ENCODE measurements around the gene KCNIP3.

Gene KCNIP3

DNA sequence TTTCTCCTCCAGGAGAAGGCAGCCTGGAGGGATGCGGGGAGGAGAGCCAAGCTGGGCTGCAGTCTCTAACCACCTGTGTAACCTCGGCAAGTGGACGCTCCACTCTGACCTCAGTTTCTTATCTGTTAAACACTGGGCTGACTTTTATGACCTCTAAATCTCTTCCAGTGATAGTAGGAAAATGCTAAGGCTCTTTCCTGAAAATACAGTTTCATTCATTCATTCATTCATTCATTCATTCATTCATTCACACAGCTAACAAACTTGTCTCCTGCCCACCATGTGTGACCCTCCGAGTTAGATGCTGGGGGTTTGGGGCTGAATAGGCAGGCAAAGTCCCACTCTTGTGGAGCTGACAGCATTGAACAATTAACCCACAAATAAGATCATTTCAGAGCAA, 13.6 kb upstream of the KCNIP3 start:
- TF ChIP-seq ZNF8 (CRISPR knock-in tag; IDR thresholded peaks at IDR 0.05) (no peak), RARB (CRISPR knock-in tag; IDR thresholded peaks at IDR 0.05) (no peak), BACH2 (CRISPR knock-in tag; IDR thresholded peaks at IDR 0.05; ENCODE audit: borderline replicate concordance) (no peak), ZFP3 (CRISPR knock-in tag; IDR thresholded peaks at IDR 0.05) (no peak), TOX (CRISPR knock-in tag; IDR thresholded peaks at IDR 0.05; ENCODE audit: borderline replicate concordance) (no peak), SNAI2 (CRISPR knock-in tag; IDR thresholded peaks at IDR 0.05) (no peak), ZNF565 (CRISPR knock-in tag; conservative IDR thresholded peaks at IDR 0.05; ENCODE audit: low read depth) (no peak), PPARA (CRISPR knock-in tag; IDR thresholded peaks at IDR 0.05; ENCODE audit: borderline replicate concordance) (no peak), ZC3H10 (CRISPR knock-in tag; IDR thresholded peaks at IDR 0.05) (no peak), ZNF70 (CRISPR knock-in tag; IDR thresholded peaks at IDR 0.05) (no peak), TCF4 (CRISPR knock-in tag; IDR thresholded peaks at IDR 0.05; ENCODE audit: borderline replicate concordance) (no peak), ARNTL (CRISPR knock-in tag; IDR thresholded peaks at IDR 0.05; ENCODE audit: borderline replicate concordance, low read depth) (no peak), OSR1 (CRISPR knock-in tag; IDR thresholded peaks at IDR 0.05) (no peak), CSDC2 (CRISPR knock-in tag; IDR thresholded peaks at IDR 0.05) (no peak)
- TF ChIP-seq, protein P1, sequence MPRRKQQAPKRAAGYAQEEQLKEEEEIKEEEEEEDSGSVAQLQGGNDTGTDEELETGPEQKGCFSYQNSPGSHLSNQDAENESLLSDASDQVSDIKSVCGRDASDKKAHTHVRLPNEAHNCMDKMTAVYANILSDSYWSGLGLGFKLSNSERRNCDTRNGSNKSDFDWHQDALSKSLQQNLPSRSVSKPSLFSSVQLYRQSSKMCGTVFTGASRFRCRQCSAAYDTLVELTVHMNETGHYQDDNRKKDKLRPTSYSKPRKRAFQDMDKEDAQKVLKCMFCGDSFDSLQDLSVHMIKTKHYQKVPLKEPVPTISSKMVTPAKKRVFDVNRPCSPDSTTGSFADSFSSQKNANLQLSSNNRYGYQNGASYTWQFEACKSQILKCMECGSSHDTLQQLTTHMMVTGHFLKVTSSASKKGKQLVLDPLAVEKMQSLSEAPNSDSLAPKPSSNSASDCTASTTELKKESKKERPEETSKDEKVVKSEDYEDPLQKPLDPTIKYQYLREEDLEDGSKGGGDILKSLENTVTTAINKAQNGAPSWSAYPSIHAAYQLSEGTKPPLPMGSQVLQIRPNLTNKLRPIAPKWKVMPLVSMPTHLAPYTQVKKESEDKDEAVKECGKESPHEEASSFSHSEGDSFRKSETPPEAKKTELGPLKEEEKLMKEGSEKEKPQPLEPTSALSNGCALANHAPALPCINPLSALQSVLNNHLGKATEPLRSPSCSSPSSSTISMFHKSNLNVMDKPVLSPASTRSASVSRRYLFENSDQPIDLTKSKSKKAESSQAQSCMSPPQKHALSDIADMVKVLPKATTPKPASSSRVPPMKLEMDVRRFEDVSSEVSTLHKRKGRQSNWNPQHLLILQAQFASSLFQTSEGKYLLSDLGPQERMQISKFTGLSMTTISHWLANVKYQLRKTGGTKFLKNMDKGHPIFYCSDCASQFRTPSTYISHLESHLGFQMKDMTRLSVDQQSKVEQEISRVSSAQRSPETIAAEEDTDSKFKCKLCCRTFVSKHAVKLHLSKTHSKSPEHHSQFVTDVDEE (CRISPR knock-in tag; IDR thresholded peaks at IDR 0.05): no peak
- TF ChIP-seq, protein P2, sequence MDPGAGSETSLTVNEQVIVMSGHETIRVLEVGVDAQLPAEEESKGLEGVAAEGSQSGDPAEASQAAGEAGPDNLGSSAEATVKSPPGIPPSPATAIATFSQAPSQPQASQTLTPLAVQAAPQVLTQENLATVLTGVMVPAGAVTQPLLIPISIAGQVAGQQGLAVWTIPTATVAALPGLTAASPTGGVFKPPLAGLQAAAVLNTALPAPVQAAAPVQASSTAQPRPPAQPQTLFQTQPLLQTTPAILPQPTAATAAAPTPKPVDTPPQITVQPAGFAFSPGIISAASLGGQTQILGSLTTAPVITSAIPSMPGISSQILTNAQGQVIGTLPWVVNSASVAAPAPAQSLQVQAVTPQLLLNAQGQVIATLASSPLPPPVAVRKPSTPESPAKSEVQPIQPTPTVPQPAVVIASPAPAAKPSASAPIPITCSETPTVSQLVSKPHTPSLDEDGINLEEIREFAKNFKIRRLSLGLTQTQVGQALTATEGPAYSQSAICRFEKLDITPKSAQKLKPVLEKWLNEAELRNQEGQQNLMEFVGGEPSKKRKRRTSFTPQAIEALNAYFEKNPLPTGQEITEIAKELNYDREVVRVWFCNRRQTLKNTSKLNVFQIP (CRISPR knock-in tag; IDR thresholded peaks at IDR 0.05; ENCODE audit: borderline replicate concordance, low read depth): no peak
- TF ChIP-seq, protein P3, sequence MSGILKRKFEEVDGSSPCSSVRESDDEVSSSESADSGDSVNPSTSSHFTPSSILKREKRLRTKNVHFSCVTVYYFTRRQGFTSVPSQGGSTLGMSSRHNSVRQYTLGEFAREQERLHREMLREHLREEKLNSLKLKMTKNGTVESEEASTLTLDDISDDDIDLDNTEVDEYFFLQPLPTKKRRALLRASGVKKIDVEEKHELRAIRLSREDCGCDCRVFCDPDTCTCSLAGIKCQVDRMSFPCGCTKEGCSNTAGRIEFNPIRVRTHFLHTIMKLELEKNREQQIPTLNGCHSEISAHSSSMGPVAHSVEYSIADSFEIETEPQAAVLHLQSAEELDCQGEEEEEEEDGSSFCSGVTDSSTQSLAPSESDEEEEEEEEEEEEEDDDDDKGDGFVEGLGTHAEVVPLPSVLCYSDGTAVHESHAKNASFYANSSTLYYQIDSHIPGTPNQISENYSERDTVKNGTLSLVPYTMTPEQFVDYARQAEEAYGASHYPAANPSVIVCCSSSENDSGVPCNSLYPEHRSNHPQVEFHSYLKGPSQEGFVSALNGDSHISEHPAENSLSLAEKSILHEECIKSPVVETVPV (CRISPR knock-in tag; IDR thresholded peaks at IDR 0.05): no peak
- ATAC-seq: no peak

DNA sequence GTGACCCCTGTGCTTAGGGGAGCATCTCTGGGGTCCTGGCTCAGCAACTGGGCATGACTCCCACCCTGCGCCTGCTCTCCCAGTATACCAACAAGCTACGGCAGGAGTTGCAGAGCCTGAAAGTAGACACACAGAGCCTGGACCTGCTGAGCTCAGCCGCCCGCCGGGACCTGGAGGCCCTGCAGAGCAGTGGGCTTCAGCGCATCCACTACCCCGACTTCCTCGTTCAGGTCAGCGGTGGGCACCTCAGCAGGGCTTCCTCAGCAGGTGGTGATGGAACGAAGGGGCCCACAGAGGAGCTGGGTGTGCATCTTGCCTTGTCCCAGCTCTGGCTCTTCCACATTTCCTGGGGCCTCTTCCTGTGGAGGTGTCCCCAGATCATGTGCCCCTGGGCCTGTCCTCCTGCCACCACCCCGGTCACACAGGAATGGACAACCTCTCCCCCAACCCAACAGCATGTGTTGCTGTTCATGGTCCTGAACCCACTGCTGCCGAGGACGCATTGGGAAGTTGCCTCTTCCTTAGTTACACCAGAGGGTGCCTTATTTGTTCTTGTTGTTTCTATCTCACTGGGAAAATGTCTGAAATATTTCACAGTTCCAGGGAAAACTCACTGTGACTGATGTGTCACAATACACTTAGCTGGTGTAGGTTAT, 12.1 kb upstream of the KCNIP3 start:
- no peak for TF ChIP-seq ZFP30 (CRISPR knock-in tag; IDR thresholded peaks at IDR 0.05)
- no peak for ATAC-seq

DNA sequence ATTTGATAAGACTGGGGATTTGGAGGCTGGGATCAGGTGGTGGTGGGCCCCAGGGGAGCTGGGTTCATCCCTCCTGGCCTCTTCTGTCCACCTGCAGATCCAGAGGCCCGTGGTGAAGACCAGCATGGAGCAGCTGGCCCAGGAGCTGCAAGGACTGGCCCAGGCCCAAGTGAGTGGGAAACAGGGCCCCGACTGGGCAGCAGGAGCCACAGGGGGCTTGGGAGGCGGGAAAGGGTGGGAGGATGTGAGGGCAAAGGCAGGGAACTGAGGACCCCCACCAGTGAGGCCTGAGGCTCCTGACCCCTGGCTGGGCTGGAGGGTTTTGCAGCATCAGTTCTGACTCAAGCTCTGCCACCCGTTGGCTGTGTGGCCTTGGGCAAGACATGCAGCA, 11.6 kb upstream of the KCNIP3 start:
- no peak for ATAC-seq

More for the DNA sequence above, 11.6 kb upstream of the KCNIP3 start:
- TF ChIP-seq RARB (CRISPR knock-in tag; IDR thresholded peaks at IDR 0.05) (no peak), TOX (CRISPR knock-in tag; IDR thresholded peaks at IDR 0.05; ENCODE audit: borderline replicate concordance) (no peak), BACH2 (CRISPR knock-in tag; IDR thresholded peaks at IDR 0.05; ENCODE audit: borderline replicate concordance) (no peak), ZNF8 (CRISPR knock-in tag; IDR thresholded peaks at IDR 0.05) (no peak), ZNF565 (CRISPR knock-in tag; conservative IDR thresholded peaks at IDR 0.05; ENCODE audit: low read depth) (no peak), ESRRG (CRISPR knock-in tag; IDR thresholded peaks at IDR 0.05) (no peak), ZFP30 (CRISPR knock-in tag; IDR thresholded peaks at IDR 0.05) (no peak), ZC3H10 (CRISPR knock-in tag; IDR thresholded peaks at IDR 0.05) (no peak), SNAI2 (CRISPR knock-in tag; IDR thresholded peaks at IDR 0.05) (no peak), ZFP3 (CRISPR knock-in tag; IDR thresholded peaks at IDR 0.05) (no peak), ZNF70 (CRISPR knock-in tag; IDR thresholded peaks at IDR 0.05) (no peak), ARNTL (CRISPR knock-in tag; IDR thresholded peaks at IDR 0.05; ENCODE audit: borderline replicate concordance, low read depth) (no peak)
- TF ChIP-seq, protein P4, sequence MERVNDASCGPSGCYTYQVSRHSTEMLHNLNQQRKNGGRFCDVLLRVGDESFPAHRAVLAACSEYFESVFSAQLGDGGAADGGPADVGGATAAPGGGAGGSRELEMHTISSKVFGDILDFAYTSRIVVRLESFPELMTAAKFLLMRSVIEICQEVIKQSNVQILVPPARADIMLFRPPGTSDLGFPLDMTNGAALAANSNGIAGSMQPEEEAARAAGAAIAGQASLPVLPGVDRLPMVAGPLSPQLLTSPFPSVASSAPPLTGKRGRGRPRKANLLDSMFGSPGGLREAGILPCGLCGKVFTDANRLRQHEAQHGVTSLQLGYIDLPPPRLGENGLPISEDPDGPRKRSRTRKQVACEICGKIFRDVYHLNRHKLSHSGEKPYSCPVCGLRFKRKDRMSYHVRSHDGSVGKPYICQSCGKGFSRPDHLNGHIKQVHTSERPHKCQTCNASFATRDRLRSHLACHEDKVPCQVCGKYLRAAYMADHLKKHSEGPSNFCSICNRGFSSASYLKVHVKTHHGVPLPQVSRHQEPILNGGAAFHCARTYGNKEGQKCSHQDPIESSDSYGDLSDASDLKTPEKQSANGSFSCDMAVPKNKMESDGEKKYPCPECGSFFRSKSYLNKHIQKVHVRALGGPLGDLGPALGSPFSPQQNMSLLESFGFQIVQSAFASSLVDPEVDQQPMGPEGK (CRISPR knock-in tag; IDR thresholded peaks at IDR 0.05; ENCODE audit: borderline replicate concordance): no peak
- TF ChIP-seq, protein P3 (CRISPR knock-in tag; IDR thresholded peaks at IDR 0.05): no peak
- TF ChIP-seq, protein P5, sequence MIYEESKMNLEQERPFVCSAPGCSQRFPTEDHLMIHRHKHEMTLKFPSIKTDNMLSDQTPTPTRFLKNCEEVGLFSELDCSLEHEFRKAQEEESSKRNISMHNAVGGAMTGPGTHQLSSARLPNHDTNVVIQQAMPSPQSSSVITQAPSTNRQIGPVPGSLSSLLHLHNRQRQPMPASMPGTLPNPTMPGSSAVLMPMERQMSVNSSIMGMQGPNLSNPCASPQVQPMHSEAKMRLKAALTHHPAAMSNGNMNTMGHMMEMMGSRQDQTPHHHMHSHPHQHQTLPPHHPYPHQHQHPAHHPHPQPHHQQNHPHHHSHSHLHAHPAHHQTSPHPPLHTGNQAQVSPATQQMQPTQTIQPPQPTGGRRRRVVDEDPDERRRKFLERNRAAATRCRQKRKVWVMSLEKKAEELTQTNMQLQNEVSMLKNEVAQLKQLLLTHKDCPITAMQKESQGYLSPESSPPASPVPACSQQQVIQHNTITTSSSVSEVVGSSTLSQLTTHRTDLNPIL (CRISPR knock-in tag; IDR thresholded peaks at IDR 0.05; ENCODE audit: low read depth): no peak
- TF ChIP-seq, protein P1 (CRISPR knock-in tag; IDR thresholded peaks at IDR 0.05): no peak
